Upper lobe of left lung (tissue), 6 donors: ENCODE measurements around the gene COPZ1. TPM values are rescaled to one million over a fixed set of nuclear protein-coding genes. Genes with fewer than 3 reads are reported as not detected.
"Not testable (repeated sequence)": the region's sequence is repeated elsewhere in the genome, so short reads cannot be mapped to it uniquely, and the experiment has no call there.

Source experiments
- ATAC-seq, 2 donors: fragments of 200-7000 bp; cut with Tn5 transposase; one replicate each; pipeline ENCODE4 v1.9.1; 2022; ENCODE audit warnings: mild to moderate bottlenecking in 2 of 2, moderate library complexity in 2 of 2; ENCODE audit not compliant: low FRiP score in 2 of 2
- DNase-seq, 2 donors: peaks; one replicate each; pipeline ENCODE4 v3.0.0-alpha.2; 2019 to 2020
- H3K27ac ChIP-seq, 4 donors: fragments of 200-600 bp; sonication (generic); one replicate each; pipeline ENCODE4 v1.5.1; 2016 to 2019
- H3K27me3 ChIP-seq, 4 donors: fragments of 200-600 bp; sonication (generic); one replicate each; pipeline ENCODE4 v1.5.1; 2017 to 2019
- H3K36me3 ChIP-seq, 4 donors: fragments of 200-600 bp; sonication (generic); one replicate each; pipeline ENCODE4 v1.5.1; 2016 to 2019
- H3K4me1 ChIP-seq, 4 donors: fragments of 200-600 bp; sonication (generic); one replicate each; pipeline ENCODE4 v1.5.1; 2018 to 2019
- H3K4me3 ChIP-seq, 4 donors: fragments of 200-600 bp; sonication (generic); one replicate each; pipeline ENCODE4 v1.5.1; 2017 to 2019; ENCODE audit warnings: mild to moderate bottlenecking in 2 of 4, moderate library complexity in 1 of 4
- H3K9me3 ChIP-seq, 4 donors: fragments of 200-600 bp; sonication (generic); one replicate each; pipeline ENCODE4 v1.5.1; 2018 to 2019
- CTCF ChIP-seq, 6 experiments: fragments of 450-650 bp in 4 of 6; fragments of 200-600 bp in 2 of 6; sonication (generic) in 2 of 6; IDR thresholded peaks; one replicate each; pipeline ENCODE4 v1.5.1; 2016 to 2019; ENCODE audit warnings: antibody characterized with exemption in 6 of 6
- EP300 ChIP-seq, 4 donors: sonication (generic); formaldehyde crosslinking; IDR thresholded peaks; one replicate each; pipeline ENCODE4 v1.5.1; 2017; ENCODE audit warnings: antibody characterized with exemption in 4 of 4, control low read depth in 2 of 4
- POLR2A ChIP-seq, 4 donors: fragments of 450-650 bp; IDR thresholded peaks; one replicate each; pipeline ENCODE4 v1.5.1; 2016 to 2017; ENCODE audit warnings: antibody characterized with exemption in 4 of 4, mild to moderate bottlenecking in 2 of 4
- POLR2AphosphoS5 ChIP-seq, 2 donors: sonication (generic); formaldehyde crosslinking; IDR thresholded peaks; one replicate each; pipeline ENCODE4 v1.5.1; 2017; ENCODE audit warnings: antibody characterized with exemption in 2 of 2
- WGBS, 2 donors: methylation state at CpG; one replicate each; pipeline ENCODE4 v1.1.5; 2017 to 2018; 5-methylcytosine and 5-hydroxymethylcytosine counted together
- total RNA-seq, 6 donors: library from RNA; depleted of rRNA in 4 of 6; stranded (reverse); fragments of >200 nt in 4 of 6; gene quantifications; one replicate each; pipeline versions ENCODE4 v1.1.0 to v1.2.1, GENCODE V29; 2016 to 2021
- donor health status: DM: no; HTN: no; CAD: no; lungs with moderate emphysema.
- donor health status: DM: no; HTN: yes; CAD: no; lungs with severe emphysema.

The COPZ1 gene
- total RNA-seq, 6 donors from 2014 or later, result 55.5 to 132 (median 96.7) TPM

GRCh38 chr12:54279632-54280467, 45.1 kb upstream of the COPZ1 start, which contains the start of gene CBX5:
Gene CBX5 (minus strand): TSS chr12:54280122. CDS start chr12:54257650, 22,472 bp downstream.
- Histone ChIP-seq H3K4me3 (peak within 1 kb of the TSS; percentile 69 to 82 (median 76)), H3K27me3 (no peaks in the 10 kb centered on the region), H3K9me3 (no peaks in the 10 kb centered on the region), H3K27ac (peak within 1 kb of the TSS; percentile 92 to 95 (median 94)), H3K4me1 (peaks cover 50 to 56% (median 52%) of the 10 kb centered on the region in 4 donors), H3K36me3 (peaks cover 23 to 38% (median 24%) of the 10 kb centered on the region in 4 donors)
- no peak for TF ChIP-seq EP300 (IDR thresholded peaks at IDR 0.05)
- peak in 3 of 4 donors; percentile 5 to 92 (median 31) for TF ChIP-seq POLR2A (IDR thresholded peaks at IDR 0.05)
- TF ChIP-seq CTCF (IDR thresholded peaks at IDR 0.05), result peak in 1 of 6 experiments; percentile 4
- TF ChIP-seq POLR2AphosphoS5 (IDR thresholded peaks at IDR 0.05), result peak; percentile 61 to 92
- peak; percentile 95 to 100 for DNase-seq
- peak; percentile 93 to 97 for ATAC-seq
- 0% methylated on average over 8 to 49 of the region's 49 CpGs for WGBS, 2 donors

GRCh38 chr12:54280468-54281260, 44.3 kb upstream of the COPZ1 start, which contains the start of gene HNRNPA1:
Gene HNRNPA1 (plus strand): TSS chr12:54280726. CDS start chr12:54280808, 82 bp downstream.
- H3K9me3 ChIP-seq, result no peaks in the 10 kb centered on the region
- peaks cover 55 to 63% (median 58%) of the 10 kb centered on the region in 4 donors for H3K4me1 ChIP-seq
- no peaks in the 10 kb centered on the region for H3K27me3 ChIP-seq
- H3K36me3 ChIP-seq, result peaks cover 29 to 47% (median 30%) of the 10 kb centered on the region in 4 donors
- TF ChIP-seq POLR2AphosphoS5 (IDR thresholded peaks at IDR 0.05) (peak; percentile 97 to 99), CTCF (IDR thresholded peaks at IDR 0.05) (peak in 2 of 6 experiments; percentile 9 to 16), EP300 (IDR thresholded peaks at IDR 0.05) (peak in 1 of 4 donors; percentile 40), POLR2A (IDR thresholded peaks at IDR 0.05) (peak in 3 of 4 donors; percentile 97 to 99 (median 98))
- H3K27ac ChIP-seq, result peak within 1 kb of the TSS; percentile 92 to 95 (median 94)
- DNase-seq, result peak in 1 of 2 donors; percentile 97
- ATAC-seq, result peak; percentile 96 to 99
- WGBS, 2 donors, result 0% methylated on average over 39 to 48 of the region's 48 CpGs
- peak within 1 kb of the TSS; percentile 69 to 82 (median 76) for H3K4me3 ChIP-seq

- not testable (repeated sequence) for ATAC-seq, H3K27me3 ChIP-seq, H3K9me3 ChIP-seq, DNase-seq
- Histone ChIP-seq H3K4me1 (peaks cover 61 to 69% (median 64%) of the 10 kb centered on the region in 4 donors), H3K36me3 (peaks cover 35 to 52% (median 36%) of the 10 kb centered on the region in 4 donors), H3K4me3 (peak overlapping the region; percentile 69 to 82 (median 76)), H3K27ac (peak overlapping the region; percentile 92 to 95 (median 94))
- WGBS, 2 donors, result 0 to 1% methylated on average over 10 of the region's 10 CpGs
These were observed 43.7 kb upstream of the COPZ1 start for GRCh38 chr12:54281261-54281638.

- 8 to 20% methylated on average over 4 of the region's 4 CpGs for WGBS, 2 donors
- H3K4me3 ChIP-seq, result peak overlapping the region; percentile 69 to 82 (median 76)
- H3K27me3 ChIP-seq, DNase-seq, H3K9me3 ChIP-seq, ATAC-seq: not testable (repeated sequence)
- peaks cover 40 to 57% (median 40%) of the 10 kb centered on the region in 4 donors for H3K36me3 ChIP-seq
- peaks cover 65 to 71% (median 66%) of the 10 kb centered on the region in 4 donors for H3K4me1 ChIP-seq
- H3K27ac ChIP-seq, result peak overlapping the region in 3 of 4 donors; percentile 94 to 95 (median 94)
These were observed 43.2 kb upstream of the COPZ1 start for GRCh38 chr12:54281694-54282093.

- peak overlapping the region in 2 of 4 donors; percentile 44 to 94 for H3K27ac ChIP-seq
- H3K4me3 ChIP-seq, result peak overlapping the region; percentile 1 to 82 (median 37)
- no peaks in the 10 kb centered on the region for H3K9me3 ChIP-seq
- peaks cover 52 to 60% (median 56%) of the 10 kb centered on the region in 4 donors for H3K4me1 ChIP-seq
- H3K36me3 ChIP-seq, result peaks cover 48 to 71% (median 53%) of the 10 kb centered on the region in 4 donors
- no peaks in the 10 kb centered on the region for H3K27me3 ChIP-seq
- TF ChIP-seq EP300 (IDR thresholded peaks at IDR 0.05), result no peak
- no peak for ATAC-seq
- WGBS, 2 donors, result 38 to 42% methylated on average over 10 to 11 of the region's 11 CpGs
- no peak for DNase-seq
These were observed 41.9 kb upstream of the COPZ1 start for GRCh38 chr12:54282949-54283593.

- not testable (repeated sequence) for H3K27ac ChIP-seq, H3K27me3 ChIP-seq, H3K9me3 ChIP-seq, DNase-seq, ATAC-seq
- peaks cover 45 to 58% (median 51%) of the 10 kb centered on the region in 4 donors for H3K4me1 ChIP-seq
- WGBS, 2 donors, result 21 to 50% methylated on average over 1 to 2 of the region's 2 CpGs
- H3K36me3 ChIP-seq, result peaks cover 48 to 82% (median 60%) of the 10 kb centered on the region in 4 donors
- H3K4me3 ChIP-seq, result peak overlapping the region in 1 of 4 donors; percentile 82
These were observed 40.7 kb upstream of the COPZ1 start for GRCh38 chr12:54284070-54284780.
